AG08395 (cell line): ENCODE data around the gene CDR2L.
"Not testable (repeated sequence)": the region's sequence is repeated elsewhere in the genome, so short reads cannot be mapped to it uniquely, and the experiment has no call there.

Experiments
- DNase-seq: peaks from one replicate; pipeline ENCODE4 v3.0.0; 2012; ENCODE audit warnings: mixed read lengths, low spot score

CDR2L gene

DNA sequence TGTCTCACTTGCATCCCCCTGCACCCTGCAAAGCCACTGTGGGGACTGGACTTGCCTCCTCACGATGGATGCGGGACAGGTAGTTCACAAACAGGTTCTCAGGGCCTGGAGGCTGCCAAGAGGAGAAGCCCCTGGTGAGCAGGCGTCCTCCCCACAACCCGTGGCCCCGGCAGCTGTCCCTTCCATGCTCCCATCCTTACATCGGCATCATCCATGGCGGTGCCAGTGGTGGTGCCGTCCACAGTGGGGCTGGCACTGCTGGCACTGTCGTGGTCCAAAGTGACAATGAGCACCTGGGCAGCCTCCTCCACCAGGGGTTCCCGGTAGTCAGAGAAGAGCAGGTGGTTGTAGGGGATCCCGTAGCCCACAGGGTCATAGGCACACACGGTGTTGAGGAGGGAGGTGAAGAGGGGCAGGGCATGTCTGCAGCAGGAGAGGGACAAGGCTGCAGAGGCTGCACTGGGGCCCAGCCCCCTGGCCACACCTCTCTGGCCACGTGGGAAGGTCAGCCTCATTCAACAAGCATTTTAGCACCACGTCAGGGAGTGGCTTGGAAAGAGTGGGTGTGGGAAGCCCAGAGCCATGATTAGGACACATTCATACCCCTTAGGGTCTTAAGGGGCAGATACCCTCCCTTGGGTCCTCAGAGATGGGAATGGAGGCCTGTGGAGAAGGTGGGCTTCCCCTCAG is 27.5 kb upstream of the CDR2L start:
- peak; percentile 53 for DNase-seq

DNA sequence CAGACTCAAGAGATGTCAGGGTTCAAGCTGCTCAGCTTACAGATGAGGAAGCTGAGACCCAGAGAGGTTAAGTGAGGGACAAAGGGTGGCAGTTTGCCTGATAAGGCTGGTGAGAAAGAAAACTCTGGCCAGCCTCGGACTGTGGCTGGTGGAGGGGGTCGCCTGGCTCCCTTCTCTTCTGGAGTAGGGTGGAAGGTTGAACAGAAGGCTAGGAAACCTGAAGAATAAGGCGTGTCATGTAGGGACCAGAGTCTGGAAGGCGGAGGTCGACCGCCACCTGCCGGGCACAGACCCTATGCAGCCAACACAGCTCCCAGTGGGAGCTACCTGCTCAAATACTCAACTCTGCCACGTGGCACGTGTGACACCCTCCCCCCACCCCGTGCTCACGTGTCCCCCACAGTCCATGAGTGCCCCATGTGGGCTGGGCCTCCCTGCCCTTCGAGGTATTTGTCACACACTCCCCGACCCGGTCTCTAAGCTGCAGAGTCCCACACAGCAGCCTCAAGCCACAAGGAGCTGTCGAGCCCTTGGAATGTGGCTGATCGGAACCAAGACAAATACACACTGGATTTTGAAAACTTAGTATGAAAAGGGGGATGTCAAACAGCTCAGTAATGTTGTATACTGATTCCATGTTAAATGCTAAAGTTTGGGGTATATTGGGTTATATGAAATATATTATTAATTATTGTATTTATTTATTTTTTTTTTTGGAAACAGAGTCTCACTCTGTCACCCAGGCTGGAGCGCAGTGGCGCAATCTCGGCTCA is 26.7 kb upstream of the CDR2L start:
- peak; percentile 43 for DNase-seq

DNA sequence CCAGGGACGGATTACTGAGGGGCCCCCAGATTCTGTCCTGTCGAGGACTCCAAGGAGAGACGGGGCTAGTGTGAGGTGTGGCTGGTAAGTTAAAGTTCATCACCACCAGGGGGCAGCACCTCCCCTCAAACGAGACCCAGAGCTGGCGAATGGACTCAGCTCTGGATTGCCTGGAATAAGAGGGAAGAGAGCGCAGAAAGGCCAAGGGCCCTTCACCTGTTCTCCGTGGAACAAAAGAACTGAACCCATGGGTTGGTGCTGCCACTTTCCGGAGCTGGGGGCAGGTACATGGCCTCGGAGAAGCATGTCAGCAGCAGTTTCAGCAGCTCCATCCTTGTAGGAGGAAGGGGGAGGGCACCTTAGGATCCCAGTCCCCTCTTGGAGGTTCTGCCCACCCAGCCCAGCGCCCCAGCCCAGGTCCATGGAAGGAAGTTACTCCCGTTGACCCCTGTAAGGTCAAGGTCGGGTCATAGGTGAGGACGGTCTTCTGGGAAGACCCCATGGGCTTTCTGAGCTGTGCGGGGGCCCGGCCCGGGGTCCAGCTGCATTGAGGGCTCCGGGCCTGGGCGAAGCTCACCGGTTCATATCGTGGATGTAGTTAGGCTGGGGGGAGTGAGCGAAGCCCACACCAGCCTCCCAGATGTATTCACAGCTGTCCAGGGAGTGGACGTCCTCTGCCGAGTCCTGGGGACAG is 25.6 kb upstream of the CDR2L start:
- DNase-seq: peak; percentile 94

DNA sequence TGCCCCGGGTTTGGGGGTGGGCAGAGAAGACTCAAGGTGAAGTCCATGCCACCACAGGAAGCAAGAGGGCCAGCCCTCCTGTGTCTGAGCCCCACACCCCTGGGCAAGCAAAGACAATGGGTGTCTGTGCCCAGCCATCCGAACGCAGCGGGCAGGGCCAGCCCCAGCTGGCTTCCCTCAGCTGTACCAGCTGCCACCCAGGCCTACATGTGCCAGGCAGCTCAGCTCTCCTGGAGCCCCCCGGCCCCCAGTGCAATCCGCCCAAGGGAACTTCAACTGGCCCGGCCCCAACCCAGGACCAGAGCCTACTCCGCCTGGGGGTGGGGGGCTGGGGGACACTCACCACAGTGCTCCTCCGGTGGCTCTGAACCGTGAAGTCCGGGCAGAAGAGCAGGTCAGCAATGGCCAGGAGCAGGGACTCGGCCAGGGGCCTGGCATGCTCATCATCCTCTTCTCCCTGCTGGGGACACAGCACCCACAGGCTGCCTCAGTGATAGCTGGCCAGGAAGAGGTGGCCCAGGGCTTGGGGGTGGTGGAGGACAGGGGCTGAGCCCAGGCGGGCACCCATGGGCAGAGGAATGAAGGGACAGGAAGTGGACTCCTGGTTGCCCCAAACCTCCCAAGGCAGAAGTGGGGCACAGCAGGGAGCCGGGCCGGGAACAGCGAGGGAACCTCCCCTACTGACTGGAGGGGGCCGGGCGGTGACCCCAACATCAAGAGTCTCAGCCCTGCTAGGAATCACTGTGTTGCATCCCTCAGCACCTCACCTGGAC is 24.6 kb upstream of the CDR2L start:
- no peak for DNase-seq

DNA sequence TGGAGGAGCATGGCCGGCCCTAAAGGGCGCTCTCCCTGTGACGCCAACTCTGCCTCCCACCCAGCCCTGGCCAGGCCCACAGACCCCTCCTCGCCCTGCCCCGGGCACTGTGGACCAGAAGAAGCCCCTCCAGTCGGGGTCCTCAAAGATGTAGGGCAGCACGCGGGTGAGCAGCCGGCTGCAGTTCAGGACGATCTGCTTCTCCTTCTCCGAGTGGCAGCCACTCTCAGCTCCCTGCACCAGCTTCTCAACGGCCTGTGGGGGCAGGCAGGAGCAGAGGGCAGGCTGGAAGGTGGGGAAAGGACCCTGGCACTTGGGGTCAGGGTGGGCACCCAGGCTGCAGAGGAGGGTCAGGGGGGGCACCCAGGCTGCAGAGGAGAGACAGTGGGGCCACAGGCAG is 23.8 kb upstream of the CDR2L start:
- DNase-seq: no peak

DNA sequence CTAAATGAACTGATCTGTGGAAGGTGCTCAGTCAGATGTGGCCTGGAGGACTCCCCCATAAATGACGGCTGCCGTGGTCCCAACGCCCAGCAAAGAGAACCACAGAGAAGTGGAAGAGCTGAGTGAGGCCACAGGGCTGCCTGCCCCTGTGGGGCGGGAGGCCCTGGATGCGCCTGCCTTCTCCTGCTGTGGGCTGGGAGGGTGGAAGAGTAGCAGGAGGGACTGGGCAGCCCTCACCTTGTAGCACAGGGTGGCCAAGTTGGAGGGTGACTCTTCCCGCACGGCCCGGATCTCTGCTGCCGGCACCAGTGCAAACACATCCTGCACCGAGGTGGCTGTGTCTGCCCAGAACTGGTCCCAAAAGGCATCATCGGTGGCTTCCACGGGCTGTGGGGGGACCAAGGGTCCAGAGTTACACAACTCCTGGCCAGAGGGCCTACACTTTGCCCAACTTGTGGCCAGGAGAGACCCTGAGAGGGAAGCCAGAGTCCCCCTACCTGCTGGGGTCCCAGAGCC is 23.1 kb upstream of the CDR2L start:
- no peak for DNase-seq

DNA sequence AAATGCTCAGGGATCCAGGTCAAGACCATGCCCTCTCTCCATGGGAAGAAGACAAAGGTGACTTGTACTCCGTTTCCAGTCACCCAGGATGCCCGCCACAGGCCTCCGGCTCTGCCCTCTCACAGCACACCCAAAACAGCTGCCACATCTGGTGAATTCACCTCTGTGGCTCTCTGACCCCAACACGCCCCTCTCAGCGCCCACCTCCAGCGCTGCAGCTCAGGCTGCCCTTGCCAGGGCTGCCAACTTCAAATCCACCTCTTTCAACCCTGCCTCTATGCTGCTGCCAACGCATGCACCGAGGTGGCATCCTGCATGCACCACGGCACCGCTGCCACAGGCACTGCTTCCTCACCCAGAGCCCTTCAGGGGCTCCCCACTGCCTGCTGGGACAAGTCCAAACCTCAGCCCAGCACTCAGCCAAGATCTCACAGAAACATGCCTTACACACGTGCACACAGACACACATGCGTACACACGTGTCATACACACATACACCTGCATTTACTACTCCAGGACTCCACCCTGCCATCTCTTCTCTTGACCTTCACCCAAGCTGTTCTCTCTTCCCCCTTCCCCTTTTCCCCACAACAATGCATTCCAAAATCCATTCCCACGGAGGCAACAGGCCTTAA is 22.3 kb upstream of the CDR2L start:
- DNase-seq: no peak

DNA sequence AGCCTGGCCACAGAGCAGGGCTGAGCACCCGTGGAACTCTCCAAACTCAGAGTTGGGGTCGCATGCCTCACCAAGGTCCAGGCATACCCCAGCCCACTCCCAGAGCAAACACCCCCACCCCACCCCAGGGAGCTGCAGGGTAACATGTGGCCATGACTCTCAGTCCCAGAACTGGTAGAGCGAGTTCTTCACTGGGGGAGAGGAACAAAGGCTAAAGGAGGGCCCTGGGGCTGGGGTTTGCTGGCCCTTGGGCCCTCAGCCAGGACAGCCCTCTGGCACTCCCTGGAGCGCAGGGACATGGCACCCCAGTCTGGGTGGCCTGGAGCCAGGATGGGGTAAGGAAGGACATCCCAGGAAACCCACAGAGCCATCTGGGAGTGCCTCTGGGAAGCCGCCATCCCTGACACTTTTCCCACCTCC is 19.1 kb upstream of the CDR2L start:
- DNase-seq: no peak

DNA sequence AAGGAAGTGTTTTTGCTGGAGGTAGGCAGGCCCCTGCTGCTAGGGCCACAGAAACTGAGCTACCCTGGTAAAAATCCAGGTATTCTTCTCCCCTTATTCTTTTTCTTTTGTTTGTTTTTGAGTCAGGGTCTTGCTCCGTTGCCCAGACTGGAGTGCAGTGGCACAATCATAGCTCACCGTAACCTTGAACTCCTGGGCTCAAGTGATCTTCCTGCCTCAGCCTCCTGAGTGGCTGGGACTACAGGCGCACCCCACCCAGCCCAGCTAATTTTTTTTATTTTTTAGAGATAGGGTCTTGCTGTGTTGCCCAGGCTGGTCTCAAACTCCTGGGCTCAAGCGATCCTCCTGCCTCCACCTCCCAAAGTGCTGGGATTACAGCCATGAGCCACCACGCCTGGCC is 17.9 kb upstream of the CDR2L start:
- not testable (repeated sequence) for DNase-seq

DNA sequence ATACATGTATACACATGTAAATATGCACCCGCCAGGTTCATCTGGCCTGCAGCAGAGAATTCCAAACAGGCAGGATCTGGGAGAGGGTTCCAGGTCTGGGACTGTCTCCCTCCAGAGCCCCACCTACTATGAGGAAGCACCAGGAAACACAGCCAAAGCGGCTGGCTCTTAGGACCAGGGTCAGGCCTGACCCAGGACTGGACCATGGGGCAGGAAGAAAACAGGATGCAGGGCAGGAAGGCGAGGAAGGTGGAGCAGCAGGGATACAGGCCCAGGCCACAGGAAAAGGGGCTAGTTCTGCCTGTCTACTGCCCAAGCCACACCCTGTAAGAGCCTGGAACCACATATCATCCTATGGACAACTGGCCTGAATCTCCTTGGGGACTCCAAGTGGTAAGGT is 17.0 kb upstream of the CDR2L start:
- DNase-seq: no peak

DNA sequence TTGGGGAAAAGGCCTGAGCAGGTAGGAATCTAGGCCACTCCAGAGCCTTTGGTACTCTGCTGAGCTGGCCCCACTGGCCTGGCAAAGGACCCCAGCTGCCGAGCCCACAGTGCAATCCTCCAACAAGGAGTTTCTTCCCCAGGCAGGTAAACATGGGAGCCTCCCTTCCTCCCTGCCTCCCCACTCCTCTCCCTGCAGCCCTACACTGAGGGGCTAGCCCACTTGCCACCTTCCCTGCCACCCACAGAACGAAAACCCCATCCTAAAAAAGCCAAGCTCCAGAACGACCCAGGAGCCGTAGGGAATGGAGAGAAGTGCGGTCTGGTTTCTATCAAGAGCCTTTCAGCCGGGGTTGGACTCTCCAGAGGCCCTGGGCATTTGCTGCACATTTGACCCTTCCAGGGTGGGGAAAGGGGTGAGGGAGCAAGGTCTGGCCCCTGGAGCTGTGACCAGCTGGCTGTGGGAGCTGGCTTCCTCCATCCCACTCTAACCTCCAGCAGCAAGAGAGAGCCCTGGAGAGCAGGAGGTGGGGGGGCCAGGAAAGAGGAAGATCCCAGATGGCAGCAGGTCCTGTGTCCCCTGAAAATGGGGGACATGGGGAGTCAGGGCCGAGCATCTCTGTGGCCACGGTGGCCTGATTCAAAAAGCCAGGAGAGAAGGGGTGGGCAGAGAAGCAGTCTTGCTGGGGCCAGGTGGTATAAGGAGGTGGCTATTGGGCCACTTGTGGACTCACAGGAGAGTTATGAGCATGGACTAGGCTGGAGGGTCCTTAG is 16.2 kb upstream of the CDR2L start:
- no peak for DNase-seq

DNA sequence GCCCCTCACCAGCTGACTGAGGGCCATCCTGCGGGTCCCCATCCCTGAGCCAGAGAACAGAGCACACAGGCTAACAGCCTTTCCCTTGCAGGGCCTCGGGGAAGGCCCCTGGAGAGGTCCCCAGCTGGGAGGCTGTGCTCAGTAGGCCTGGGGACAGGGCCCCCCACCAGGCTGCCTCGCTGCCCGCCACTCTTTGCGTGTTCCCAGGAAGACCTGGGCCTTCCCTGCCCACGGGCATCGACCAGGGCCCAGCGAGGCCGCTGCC is 15.7 kb upstream of the CDR2L start:
- no peak for DNase-seq

DNA sequence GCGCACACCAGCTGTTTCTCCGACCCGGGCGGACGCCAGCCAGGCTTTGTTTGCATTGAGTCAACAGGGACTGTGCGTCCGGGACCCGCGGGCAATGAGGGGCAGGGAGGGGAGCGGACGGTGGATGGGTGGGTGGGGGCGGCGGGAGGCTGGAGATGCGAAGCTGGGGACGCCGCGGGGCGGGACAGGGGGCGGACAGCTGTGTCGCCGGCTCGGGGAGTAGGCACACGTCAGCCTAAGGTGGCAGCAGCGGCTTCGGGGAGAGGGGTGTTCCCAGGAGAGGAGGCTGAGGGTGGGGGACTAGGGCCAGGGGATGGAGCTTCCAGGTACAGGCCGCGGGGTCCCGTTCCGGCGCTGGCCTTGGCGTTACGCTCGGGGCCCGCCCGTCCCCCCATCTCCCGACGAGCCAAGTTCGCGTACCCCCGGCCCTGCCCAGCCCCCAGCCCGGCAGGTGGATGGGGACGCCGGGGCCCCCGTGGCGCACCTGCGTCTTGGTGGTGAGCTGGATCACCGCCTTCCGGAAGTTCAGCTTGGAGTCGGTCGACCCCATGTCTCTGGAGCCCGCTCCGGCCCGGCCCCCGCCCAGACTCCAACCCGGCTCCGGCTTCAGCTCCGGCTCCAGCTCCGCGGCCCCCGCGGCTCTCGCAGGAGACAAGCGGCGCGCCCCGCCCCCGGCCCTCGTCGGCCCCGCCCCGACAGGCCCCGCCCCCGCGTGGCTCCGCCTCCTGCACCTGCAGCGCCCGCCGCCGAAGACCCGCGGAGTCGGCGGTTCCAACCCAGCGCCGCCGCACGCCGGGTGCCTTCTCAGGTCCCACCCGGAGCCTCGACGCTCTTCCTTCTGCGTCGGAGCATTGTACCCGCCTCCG is 15.1 kb upstream of the CDR2L start, which contains the start of gene HID1:
TSS of gene HID1 (minus strand) at position 653 of the 866 bp plus-strand sequence. CDS start at position 550, 103 bp downstream.
- DNase-seq: no peak

DNA sequence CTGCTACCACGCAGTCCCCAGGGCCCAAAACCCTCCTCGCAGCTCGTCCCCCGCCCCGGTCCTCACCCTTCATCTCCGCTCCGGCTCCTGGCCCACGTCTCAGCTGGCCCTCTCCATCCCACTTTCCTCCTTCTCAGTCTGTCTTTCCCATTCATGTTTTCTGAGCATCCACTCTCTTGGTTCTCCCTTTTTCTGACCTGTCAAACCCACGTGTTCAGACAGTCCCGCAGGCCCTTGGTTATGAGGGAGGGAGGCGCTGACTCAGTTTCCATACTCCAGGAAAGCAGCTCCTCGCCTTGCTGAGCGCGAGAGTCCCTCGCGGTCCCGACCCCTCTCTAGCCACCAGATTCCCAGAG is 14.5 kb upstream of the CDR2L start:
- DNase-seq: no peak

DNA sequence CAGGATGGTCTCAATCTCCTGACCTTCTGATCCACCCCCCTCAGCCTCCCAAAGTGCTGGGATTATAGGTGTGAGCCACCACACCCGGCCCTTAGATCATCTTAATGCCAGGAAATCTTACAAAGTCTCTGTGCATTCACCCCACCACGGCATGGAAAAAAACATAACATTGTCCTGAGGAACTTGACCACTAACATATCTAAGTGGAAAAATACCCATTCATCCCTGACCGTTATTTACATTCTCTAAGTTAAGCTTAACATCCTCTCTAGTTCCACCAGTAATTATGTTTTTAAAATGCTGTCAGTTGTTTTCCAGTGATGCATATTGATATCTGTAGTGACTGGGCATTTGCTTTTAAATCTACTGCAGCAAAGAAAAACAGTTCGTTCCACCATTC is 11.5 kb upstream of the CDR2L start:
- DNase-seq: no peak

DNA sequence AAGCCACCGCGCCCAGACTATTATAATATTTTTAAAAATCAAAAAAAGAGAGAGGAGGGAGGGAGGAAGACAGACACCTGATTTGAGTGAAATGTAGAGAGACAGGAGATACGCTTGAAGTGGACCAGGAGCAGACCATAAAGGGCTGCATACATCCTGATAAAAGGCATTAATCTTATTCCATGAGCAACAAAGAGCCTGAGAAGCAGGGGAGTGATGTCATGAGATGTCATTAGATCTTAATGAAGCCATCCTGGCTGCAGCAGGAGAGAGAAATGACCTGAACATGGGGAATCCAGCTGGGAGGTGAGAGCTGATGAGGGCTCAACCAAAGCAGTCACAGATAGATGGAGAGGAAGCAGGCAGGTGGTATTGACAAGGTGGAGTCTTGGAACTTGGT is 9.6 kb upstream of the CDR2L start:
- no peak for DNase-seq

DNA sequence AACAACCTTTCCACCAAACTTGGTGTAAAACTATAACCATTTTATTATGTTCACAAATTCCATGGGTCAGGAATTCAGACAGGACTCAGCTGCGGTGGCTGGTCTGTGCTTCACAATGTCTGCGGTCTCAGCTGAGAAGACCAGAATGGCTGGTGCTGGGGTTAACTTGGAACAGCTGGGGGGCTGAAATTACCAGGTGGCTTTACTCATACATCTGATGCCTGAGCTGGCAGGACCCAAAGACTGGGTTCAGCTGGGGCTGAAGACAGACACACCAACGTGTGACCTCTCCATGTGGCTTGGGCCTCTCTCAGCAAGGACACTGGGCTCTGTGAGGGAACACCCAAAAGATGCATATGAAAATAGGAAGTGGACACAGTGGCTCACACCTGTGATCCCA is 9.2 kb upstream of the CDR2L start:
- DNase-seq: no peak

DNA sequence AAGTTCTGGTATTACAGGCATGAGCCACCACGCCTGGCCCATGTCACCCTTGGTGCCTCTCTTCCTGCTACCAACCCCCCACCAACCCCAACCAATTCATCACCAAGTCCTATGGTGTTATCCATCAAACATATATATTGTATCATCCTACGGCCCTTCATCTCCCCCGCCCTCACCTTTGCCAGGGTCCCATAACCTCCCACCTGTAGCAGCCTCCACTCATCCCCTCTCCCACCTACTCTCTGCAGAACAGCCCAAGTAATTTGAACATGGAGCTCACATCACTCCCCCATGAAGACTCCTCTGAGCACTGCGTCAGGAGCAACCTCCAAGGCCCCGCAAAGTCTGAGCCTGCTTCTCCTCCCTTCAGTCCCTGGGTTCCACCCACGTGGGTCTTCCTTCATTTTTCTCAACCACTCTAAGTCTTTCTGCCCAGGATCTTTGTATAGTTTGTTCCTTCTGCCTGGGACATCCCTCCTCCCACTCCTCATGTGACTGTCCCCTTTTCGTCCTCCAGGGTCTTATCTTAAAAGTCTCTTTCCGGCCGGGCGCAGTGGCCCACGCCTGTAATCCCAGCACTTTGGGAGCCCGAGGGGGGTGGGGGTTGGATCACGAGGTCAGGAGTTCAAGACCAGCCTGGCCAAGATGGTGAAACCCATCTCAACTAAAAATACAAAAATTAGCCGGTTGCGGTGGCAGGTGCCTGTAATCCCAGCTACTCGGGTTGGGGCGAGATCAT is 7.9 kb upstream of the CDR2L start:
- DNase-seq: no peak

DNA sequence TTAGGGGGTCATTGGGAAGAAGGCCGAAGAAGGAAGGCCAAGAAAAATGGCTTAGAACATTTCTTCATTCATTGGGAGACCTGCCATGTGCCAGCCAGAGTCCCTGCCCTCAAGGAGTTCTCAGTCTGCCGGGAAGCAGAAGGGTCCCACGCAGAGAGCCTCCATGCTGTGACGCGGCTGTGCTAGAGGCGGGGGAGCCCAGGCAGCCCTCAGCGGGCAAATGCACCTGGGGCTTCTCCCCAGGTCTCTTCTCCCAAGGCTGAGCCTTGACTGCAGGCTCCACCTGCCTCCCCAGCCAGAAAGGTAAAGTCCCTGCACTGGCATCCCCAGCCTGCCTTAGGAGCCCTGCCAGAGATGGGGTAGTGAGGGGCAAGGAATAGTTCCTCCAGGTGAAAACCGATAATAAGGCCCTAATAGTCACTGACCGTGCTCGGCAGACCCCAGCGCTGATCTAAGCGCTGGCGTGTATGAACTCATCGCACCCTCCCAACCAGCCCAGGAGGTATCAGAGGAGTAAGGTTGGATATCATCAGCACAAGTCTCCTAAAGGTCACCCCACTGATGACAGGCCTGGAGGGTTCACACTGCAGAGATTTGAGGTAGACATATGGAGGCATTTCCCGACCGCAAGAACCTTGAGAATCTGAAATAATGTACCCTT is 6.0 kb upstream of the CDR2L start:
- no peak for DNase-seq
